ENCODE measurements around the gene CLC. TPM values are rescaled to one million over a fixed set of nuclear protein-coding genes. Genes with fewer than 3 reads are reported as not detected.

CLC gene
- total RNA-seq, 5 donors from 2014 or later (not counting 1 experiment from before 2014, with no cell fraction given) = 0.72 to 2.8 (median 1.4) TPM; not detected in 1

- H3K36me3 Mint-ChIP-seq = no peaks in the 10 kb centered on the region
- CTCF ChIA-PET = no interaction called here
- WGBS (ENCODE audit: insufficient coverage) = 90% methylated on average over 4 of the region's 5 CpGs
Measured at GRCh38 chr19:39749981-39750380, 12.2 kb upstream of the CLC start.

DNA sequence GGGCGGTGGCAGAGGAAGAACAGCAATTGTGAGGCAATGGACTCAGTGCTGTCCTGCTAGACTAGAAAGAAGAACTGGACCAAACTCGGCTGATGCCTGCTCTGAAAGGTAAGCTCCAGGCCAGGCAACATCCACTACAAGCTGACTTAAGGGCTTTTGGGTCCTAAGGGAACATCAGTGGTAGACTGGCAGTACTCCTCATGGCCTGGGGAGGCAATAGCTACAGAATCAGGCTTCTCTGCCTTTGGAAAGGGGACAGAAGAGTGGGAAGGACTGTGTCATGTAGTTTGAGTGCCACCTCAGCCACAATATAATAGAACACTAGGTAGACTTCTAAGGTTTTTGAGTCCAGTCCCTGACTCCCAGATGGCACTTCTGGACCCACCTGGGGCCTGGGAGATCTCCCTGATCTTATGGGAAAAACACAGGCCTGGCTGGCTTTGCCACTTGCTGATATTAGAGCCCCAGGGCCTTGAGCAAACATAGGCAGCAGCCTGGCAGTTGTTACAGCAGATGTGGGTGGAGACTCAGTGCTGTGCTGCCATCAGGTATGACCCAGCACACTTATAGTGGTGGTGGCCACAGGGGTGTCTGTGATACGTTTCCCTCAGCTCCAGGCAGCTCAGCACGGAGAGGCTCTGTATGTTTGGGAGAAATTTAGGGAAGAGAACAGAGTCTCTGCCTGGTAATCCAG, 9.2 kb upstream of the CLC start:
- Mint-ChIP-seq H3K4me3 (no peak overlapping the region), H3K9me3 (no peaks in the 10 kb centered on the region), H3K36me3 (no peaks in the 10 kb centered on the region), H3K27me3 (peaks cover 20 to 27% of the 10 kb centered on the region in 2 donors), H3K4me1 (no peaks in the 10 kb centered on the region), H3K27ac (no peak overlapping the region)
- Histone ChIP-seq H3K4me1 (ENCODE audit: control insufficient read depth in 1 of 2, extremely low read depth in 1 of 2, insufficient read depth in 2 of 2, low read length in 2 of 2) (no peaks in the 10 kb centered on the region), H3K9me3 (no peaks in the 10 kb centered on the region), H3K36me3 (ENCODE audit: control insufficient read depth in 2 of 2, extremely low read depth in 1 of 2, insufficient read depth in 1 of 2, low read length in 1 of 2) (no peaks in the 10 kb centered on the region), H3K27ac (ENCODE audit: low read length) (no peak overlapping the region), H3K4me3 (ENCODE audit: control insufficient read depth in 1 of 2, extremely low read depth in 1 of 2, low read length in 1 of 2) (no peak overlapping the region), H3K27me3 (replicated peaks in 1 of 2; ENCODE audit: control insufficient read depth in 2 of 2, extremely low read depth in 1 of 2, insufficient read depth in 2 of 2, low read length in 1 of 2) (peaks cover 0 to 14% of the 10 kb centered on the region in 2 experiments)
- ChIA-PET POLR2A (interaction anchor here in 1 of 2 donors (0.6 kb wide), 1 partner anchor 10 kb away, joined by 3 read pairs; no protein-coding TSS in a partner anchor), CTCF (no interaction called here)
- 63% methylated on average over 2 of the region's 4 CpGs for WGBS (ENCODE audit: insufficient coverage)
- DNase-seq (no peak), ATAC-seq (replicated peaks in 1 of 4) (no peak)

More at GRCh38 chr19:39749981-39750380, 12.2 kb upstream of the CLC start:
- no peak overlapping the region for H3K4me3 ChIP-seq (ENCODE audit: control insufficient read depth in 1 of 2, extremely low read depth in 1 of 2, low read length in 1 of 2)
- no peak overlapping the region for H3K27ac ChIP-seq (ENCODE audit: low read length)
- H3K27me3 Mint-ChIP-seq = peaks cover 8 to 21% of the 10 kb centered on the region in 2 donors
- peaks cover 0 to 25% of the 10 kb centered on the region in 2 experiments for H3K27me3 ChIP-seq (replicated peaks in 1 of 2; ENCODE audit: control insufficient read depth in 2 of 2, extremely low read depth in 1 of 2, insufficient read depth in 2 of 2, low read length in 1 of 2)
- H3K4me3 Mint-ChIP-seq = no peak overlapping the region
- no peaks in the 10 kb centered on the region for H3K4me1 Mint-ChIP-seq
- no peaks in the 10 kb centered on the region for H3K9me3 Mint-ChIP-seq
- POLR2A ChIA-PET = no interaction called here
- DNase-seq (no peak), ATAC-seq (replicated peaks in 1 of 4) (no peak)
- H3K27ac Mint-ChIP-seq = no peak overlapping the region
- H3K9me3 ChIP-seq = no peaks in the 10 kb centered on the region
- H3K4me1 ChIP-seq (ENCODE audit: control insufficient read depth in 1 of 2, extremely low read depth in 1 of 2, insufficient read depth in 2 of 2, low read length in 2 of 2) = no peaks in the 10 kb centered on the region
- no peaks in the 10 kb centered on the region for H3K36me3 ChIP-seq (ENCODE audit: control insufficient read depth in 2 of 2, extremely low read depth in 1 of 2, insufficient read depth in 1 of 2, low read length in 1 of 2)

DNA sequence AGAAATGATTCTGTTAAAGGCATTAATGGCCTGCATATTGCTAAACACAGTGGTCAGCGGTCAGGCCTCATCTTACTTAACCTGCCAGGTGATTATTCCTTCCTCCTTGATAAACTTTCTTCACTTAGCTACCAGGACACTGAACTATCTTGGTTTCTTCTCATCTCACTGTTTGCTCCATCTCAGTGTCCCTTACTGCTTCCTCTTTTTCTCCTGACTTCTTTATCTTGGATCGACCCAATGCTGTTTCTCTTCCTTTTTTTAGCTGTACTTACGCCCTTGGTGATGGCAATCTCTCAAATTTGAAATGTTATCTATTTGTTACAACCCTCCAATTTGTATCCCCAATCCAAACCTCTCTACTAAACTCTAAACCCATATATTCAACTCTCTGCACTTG, 7.8 kb upstream of the CLC start:
- H3K36me3 Mint-ChIP-seq = no peaks in the 10 kb centered on the region

GRCh38 chr19:39740395-39740794, 2.6 kb upstream of the CLC start:
- ChIA-PET CTCF (no interaction called here), POLR2A (no interaction called here)
- no peaks in the 10 kb centered on the region for H3K36me3 ChIP-seq (ENCODE audit: control insufficient read depth in 2 of 2, extremely low read depth in 1 of 2, insufficient read depth in 1 of 2, low read length in 1 of 2)
- no peaks in the 10 kb centered on the region for H3K9me3 ChIP-seq
- H3K36me3 Mint-ChIP-seq = no peaks in the 10 kb centered on the region
- H3K9me3 Mint-ChIP-seq = no peaks in the 10 kb centered on the region
- no peak overlapping the region for H3K27ac ChIP-seq (ENCODE audit: low read length)
- H3K4me3 ChIP-seq (ENCODE audit: control insufficient read depth in 1 of 2, extremely low read depth in 1 of 2, low read length in 1 of 2) = no peak overlapping the region
- no CpG with 5 or more reads among the region's 1 CpG for WGBS (ENCODE audit: insufficient coverage)
- peak in 1 of 4 experiments; percentile 6 for ATAC-seq (replicated peaks in 1 of 4)
- H3K4me3 Mint-ChIP-seq = peak overlapping the region in 1 of 3 donors; percentile 13
- H3K27me3 Mint-ChIP-seq = peaks cover 20 to 27% of the 10 kb centered on the region in 2 donors
- DNase-seq = no peak
- H3K4me1 Mint-ChIP-seq = peaks cover 24 to 42% (median 24%) of the 10 kb centered on the region in 3 donors
- peak overlapping the region in 1 of 2 donors; percentile 69 for H3K27ac Mint-ChIP-seq
- no peaks in the 10 kb centered on the region for H3K4me1 ChIP-seq (ENCODE audit: control insufficient read depth in 1 of 2, extremely low read depth in 1 of 2, insufficient read depth in 2 of 2, low read length in 2 of 2)
- H3K27me3 ChIP-seq (replicated peaks in 1 of 2; ENCODE audit: control insufficient read depth in 2 of 2, extremely low read depth in 1 of 2, insufficient read depth in 2 of 2, low read length in 1 of 2) = peaks cover 0 to 10% of the 10 kb centered on the region in 2 experiments

More for the DNA sequence above, 7.8 kb upstream of the CLC start:
- Histone ChIP-seq H3K27ac (ENCODE audit: low read length) (no peak overlapping the region), H3K4me1 (ENCODE audit: control insufficient read depth in 1 of 2, extremely low read depth in 1 of 2, insufficient read depth in 2 of 2, low read length in 2 of 2) (no peaks in the 10 kb centered on the region), H3K9me3 (no peaks in the 10 kb centered on the region), H3K36me3 (ENCODE audit: control insufficient read depth in 2 of 2, extremely low read depth in 1 of 2, insufficient read depth in 1 of 2, low read length in 1 of 2) (no peaks in the 10 kb centered on the region), H3K4me3 (ENCODE audit: control insufficient read depth in 1 of 2, extremely low read depth in 1 of 2, low read length in 1 of 2) (no peak overlapping the region), H3K27me3 (replicated peaks in 1 of 2; ENCODE audit: control insufficient read depth in 2 of 2, extremely low read depth in 1 of 2, insufficient read depth in 2 of 2, low read length in 1 of 2) (peaks cover 0 to 8% of the 10 kb centered on the region in 2 experiments)
- ATAC-seq (replicated peaks in 1 of 4) = no peak
- Mint-ChIP-seq H3K4me3 (no peak overlapping the region), H3K4me1 (peaks cover 0 to 3% (median 0%) of the 10 kb centered on the region in 3 donors), H3K9me3 (no peaks in the 10 kb centered on the region), H3K27ac (no peak overlapping the region), H3K27me3 (peaks cover 18 to 34% of the 10 kb centered on the region in 2 donors)
- 28% methylated on average over 3 of the region's 3 CpGs for WGBS (ENCODE audit: insufficient coverage)
- ChIA-PET POLR2A (no interaction called here), CTCF (no interaction called here)
- DNase-seq = no peak

DNA sequence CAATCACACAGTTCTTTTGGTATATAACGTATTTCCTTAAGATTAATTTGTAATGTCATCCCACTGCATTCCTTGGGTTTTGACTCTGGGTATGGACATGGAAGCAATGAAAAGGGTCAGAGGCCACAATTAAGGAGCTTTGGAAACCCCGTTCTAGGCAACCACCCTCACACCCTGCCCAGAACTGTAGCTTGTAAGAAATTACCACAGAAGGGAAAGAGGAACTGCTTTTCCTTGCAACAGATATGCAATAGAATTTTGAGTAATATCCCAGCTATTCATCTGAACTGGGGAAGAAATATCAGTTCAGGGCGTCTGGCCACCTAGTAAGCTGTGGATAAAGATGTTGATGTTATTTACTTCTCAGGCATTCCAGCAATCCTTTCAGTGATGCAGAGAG, 985 bp upstream of the CLC start:
- Mint-ChIP-seq H3K4me3 (no peak overlapping the region), H3K27me3 (peaks cover 12 to 27% of the 10 kb centered on the region in 2 donors), H3K36me3 (no peaks in the 10 kb centered on the region), H3K9me3 (no peaks in the 10 kb centered on the region), H3K27ac (no peak overlapping the region), H3K4me1 (peaks cover 24 to 42% (median 24%) of the 10 kb centered on the region in 3 donors)
- DNase-seq (no peak), ATAC-seq (replicated peaks in 1 of 4) (no peak)
- peaks cover 0 to 10% of the 10 kb centered on the region in 2 experiments for H3K27me3 ChIP-seq (replicated peaks in 1 of 2; ENCODE audit: control insufficient read depth in 2 of 2, extremely low read depth in 1 of 2, insufficient read depth in 2 of 2, low read length in 1 of 2)
- no peak overlapping the region for H3K27ac ChIP-seq (ENCODE audit: low read length)
- CTCF ChIA-PET = no interaction called here
- WGBS (ENCODE audit: insufficient coverage) = no CpG with 5 or more reads among the region's 3 CpGs
- no peaks in the 10 kb centered on the region for H3K36me3 ChIP-seq (ENCODE audit: control insufficient read depth in 2 of 2, extremely low read depth in 1 of 2, insufficient read depth in 1 of 2, low read length in 1 of 2)
- no peaks in the 10 kb centered on the region for H3K9me3 ChIP-seq
- POLR2A ChIA-PET = no interaction called here
- no peaks in the 10 kb centered on the region for H3K4me1 ChIP-seq (ENCODE audit: control insufficient read depth in 1 of 2, extremely low read depth in 1 of 2, insufficient read depth in 2 of 2, low read length in 2 of 2)
- no peak overlapping the region for H3K4me3 ChIP-seq (ENCODE audit: control insufficient read depth in 1 of 2, extremely low read depth in 1 of 2, low read length in 1 of 2)

DNA sequence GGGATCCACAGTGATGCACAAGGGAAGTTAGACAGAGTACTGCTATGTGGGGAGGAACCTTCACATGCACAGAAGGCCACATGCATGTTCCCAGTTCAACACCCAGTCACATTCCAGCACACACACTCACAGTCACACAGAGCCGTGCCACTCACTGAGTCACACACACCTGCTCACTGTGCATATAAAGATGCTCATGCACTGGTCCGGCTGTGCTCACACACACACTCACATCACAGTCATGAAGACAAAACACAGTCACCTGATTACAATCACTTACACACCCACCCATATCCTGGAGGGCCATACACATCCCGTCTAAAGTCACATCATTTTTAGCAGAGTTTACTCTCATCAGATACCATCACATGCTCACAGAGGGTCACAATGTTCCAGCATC, 478 bp downstream of the CLC start:
- no peaks in the 10 kb centered on the region for H3K9me3 ChIP-seq
- WGBS (ENCODE audit: insufficient coverage) = 46% methylated on average over 3 of the region's 3 CpGs
- H3K4me1 Mint-ChIP-seq = peaks cover 24 to 42% (median 24%) of the 10 kb centered on the region in 3 donors
- H3K9me3 Mint-ChIP-seq = no peaks in the 10 kb centered on the region
- H3K36me3 ChIP-seq (ENCODE audit: control insufficient read depth in 2 of 2, extremely low read depth in 1 of 2, insufficient read depth in 1 of 2, low read length in 1 of 2) = no peaks in the 10 kb centered on the region
- peaks cover 0 to 10% of the 10 kb centered on the region in 2 experiments for H3K27me3 ChIP-seq (replicated peaks in 1 of 2; ENCODE audit: control insufficient read depth in 2 of 2, extremely low read depth in 1 of 2, insufficient read depth in 2 of 2, low read length in 1 of 2)
- H3K36me3 Mint-ChIP-seq = no peaks in the 10 kb centered on the region
- CTCF ChIA-PET = no interaction called here
- peak overlapping the region; percentile 22 to 47 for H3K27ac Mint-ChIP-seq
- H3K27me3 Mint-ChIP-seq = peaks cover 7 to 13% of the 10 kb centered on the region in 2 donors
- H3K4me3 ChIP-seq (ENCODE audit: control insufficient read depth in 1 of 2, extremely low read depth in 1 of 2, low read length in 1 of 2) = no peak overlapping the region
- ATAC-seq (replicated peaks in 1 of 4) = peak in 3 of 4 experiments; percentile 16 to 61 (median 61)
- H3K4me3 Mint-ChIP-seq = no peak overlapping the region
- no peaks in the 10 kb centered on the region for H3K4me1 ChIP-seq (ENCODE audit: control insufficient read depth in 1 of 2, extremely low read depth in 1 of 2, insufficient read depth in 2 of 2, low read length in 2 of 2)
- POLR2A ChIA-PET = no interaction called here
- DNase-seq = no peak
- no peak overlapping the region for H3K27ac ChIP-seq (ENCODE audit: low read length)

Data from T-cell (primary cell).